Tibial nerve (tissue), 4 donors: ENCODE results near the gene CFAP99.

Experiments used
- EP300 ChIP-seq, 2 donors: sonication (generic); formaldehyde crosslinking; IDR thresholded peaks; one replicate each; pipeline ENCODE4 v1.6.1; 2017; ENCODE audit warnings: antibody characterized with exemption in 2 of 2, mild to moderate bottlenecking in 1 of 2
- POLR2A ChIP-seq, 2 donors: fragments of 450-650 bp; IDR thresholded peaks; one replicate each; pipeline ENCODE4 v1.6.1; 2017; ENCODE audit warnings: antibody characterized with exemption in 2 of 2, mild to moderate bottlenecking in 2 of 2, moderate library complexity in 2 of 2
- TF ChIP-seq, protein P1 (sequence below), 5 experiments: fragments of 200-600 bp in 3 of 5; fragments of 450-650 bp in 2 of 5; sonication (generic) in 3 of 5; IDR thresholded peaks; one replicate each; pipeline ENCODE4 v1.5.1; 2016 to 2019; ENCODE audit warnings: antibody characterized with exemption in 5 of 5, mild to moderate bottlenecking in 3 of 5, moderate library complexity in 2 of 5

DNA sequence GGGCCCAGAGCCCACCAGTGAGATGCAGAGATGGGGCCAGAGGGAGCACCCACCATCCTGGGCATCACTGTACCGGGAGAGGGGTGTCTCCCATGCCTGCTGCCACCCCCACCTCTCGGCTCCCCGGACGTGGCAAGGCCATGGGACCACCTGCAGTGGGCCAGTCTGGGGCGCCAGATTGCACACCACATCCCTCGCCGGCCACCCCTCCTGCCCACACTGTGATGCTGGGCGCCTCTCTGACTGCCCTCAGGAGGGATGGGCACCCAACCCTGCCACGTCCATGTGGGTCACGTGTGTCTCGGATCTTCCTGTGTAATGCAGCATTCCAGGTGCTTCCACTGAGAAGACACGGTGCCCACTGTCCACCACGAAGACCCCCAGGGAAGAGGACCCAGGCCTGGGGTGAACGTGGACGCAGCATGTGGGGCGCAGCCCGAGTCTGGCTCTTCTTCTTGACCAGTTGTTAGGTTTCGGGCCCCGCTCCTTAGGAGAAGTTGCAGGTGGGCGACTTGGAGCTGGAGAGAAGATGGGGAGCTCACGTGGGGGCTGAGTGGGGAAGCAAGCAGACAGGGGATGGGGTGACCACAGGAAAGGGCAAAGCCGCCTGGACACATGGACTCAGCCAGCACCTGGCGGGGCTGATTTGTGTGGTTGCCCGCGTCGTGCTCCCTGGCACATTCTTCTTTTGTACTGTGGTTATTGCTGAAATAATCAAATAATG, 48.0 kb upstream of the CFAP99 start:
- TF ChIP-seq, protein P1, sequence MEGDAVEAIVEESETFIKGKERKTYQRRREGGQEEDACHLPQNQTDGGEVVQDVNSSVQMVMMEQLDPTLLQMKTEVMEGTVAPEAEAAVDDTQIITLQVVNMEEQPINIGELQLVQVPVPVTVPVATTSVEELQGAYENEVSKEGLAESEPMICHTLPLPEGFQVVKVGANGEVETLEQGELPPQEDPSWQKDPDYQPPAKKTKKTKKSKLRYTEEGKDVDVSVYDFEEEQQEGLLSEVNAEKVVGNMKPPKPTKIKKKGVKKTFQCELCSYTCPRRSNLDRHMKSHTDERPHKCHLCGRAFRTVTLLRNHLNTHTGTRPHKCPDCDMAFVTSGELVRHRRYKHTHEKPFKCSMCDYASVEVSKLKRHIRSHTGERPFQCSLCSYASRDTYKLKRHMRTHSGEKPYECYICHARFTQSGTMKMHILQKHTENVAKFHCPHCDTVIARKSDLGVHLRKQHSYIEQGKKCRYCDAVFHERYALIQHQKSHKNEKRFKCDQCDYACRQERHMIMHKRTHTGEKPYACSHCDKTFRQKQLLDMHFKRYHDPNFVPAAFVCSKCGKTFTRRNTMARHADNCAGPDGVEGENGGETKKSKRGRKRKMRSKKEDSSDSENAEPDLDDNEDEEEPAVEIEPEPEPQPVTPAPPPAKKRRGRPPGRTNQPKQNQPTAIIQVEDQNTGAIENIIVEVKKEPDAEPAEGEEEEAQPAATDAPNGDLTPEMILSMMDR (IDR thresholded peaks at IDR 0.05) = no peak
- TF ChIP-seq POLR2A (IDR thresholded peaks at IDR 0.05) (no peak), EP300 (IDR thresholded peaks at IDR 0.05) (no peak)
